Naive thymus-derived CD4-positive, alpha-beta T cell (primary cell): ENCODE results near the gene GNA12. TPM values are rescaled to one million over a fixed set of nuclear protein-coding genes. Genes with fewer than 3 reads are reported as not detected.
A peak's percentile ranks its signal among the peaks of the same experiment; 100 is the strongest.

Source experiments
- ATAC-seq: fragments of 150-1000 bp; cut with Tn5 transposase; 2 replicates; pipeline ENCODE4 v1.10.0; 2021; ENCODE audit warnings: mild to moderate bottlenecking, moderate library complexity
- CTCF ChIA-PET: fragments of 350-600 bp; sonication (Branson Sonifier 250); formaldehyde crosslinking; loops from one replicate; lab custom pipeline; 2021; ENCODE audit warnings: antibody characterized with exemption; lab: Charles Lee
- POLR2A ChIA-PET: fragments of 350-600 bp; sonication (Branson Sonifier 250); formaldehyde crosslinking; loops from one replicate; lab custom pipeline; 2021; ENCODE audit warnings: antibody characterized with exemption, inconsistent platforms; lab: Charles Lee
- DNase-seq, 9 donors: peaks; one replicate each; pipeline versions ENCODE4 v3.0.0 to v3.0.0-alpha.2; 2020 to 2022; ENCODE audit warnings: mixed read lengths in 1 of 9
- H3K27ac ChIP-seq: one replicate; pipeline ENCODE4 v1.7.0; 2013; ENCODE audit warnings: mild to moderate bottlenecking, low read depth, low read length, moderate library complexity
- H3K27me3 ChIP-seq, 2 donors: one replicate each; pipeline ENCODE4 v1.7.0; 2013; ENCODE audit warnings: low read length in 2 of 2, mild to moderate bottlenecking in 2 of 2, moderate library complexity in 2 of 2; ENCODE audit not compliant: control insufficient read depth in 2 of 2, insufficient read depth in 2 of 2
- H3K36me3 ChIP-seq, 3 experiments: 1 replicate in 2 of 3; 2 replicates in 1 of 3; pipeline ENCODE4 v1.7.0; 2013; ENCODE audit warnings: low read length in 3 of 3, mild to moderate bottlenecking in 3 of 3, moderate library complexity in 1 of 3; ENCODE audit not compliant: insufficient read depth in 3 of 3, control insufficient read depth in 2 of 3
- H3K4me1 ChIP-seq, 2 donors: one replicate each; pipeline ENCODE4 v1.7.0; 2013; ENCODE audit warnings: low read length in 2 of 2, mild to moderate bottlenecking in 2 of 2, moderate library complexity in 1 of 2; ENCODE audit not compliant: control insufficient read depth in 2 of 2, insufficient read depth in 2 of 2
- H3K4me3 ChIP-seq: 2 replicates; pipeline ENCODE4 v1.7.0; 2013; ENCODE audit warnings: mild to moderate bottlenecking, low read length
- H3K9me3 ChIP-seq, 3 experiments: 1 replicate in 2 of 3; 2 replicates in 1 of 3; pipeline ENCODE4 v1.7.0; 2013; ENCODE audit warnings: low read length in 3 of 3; ENCODE audit not compliant: control insufficient read depth in 2 of 3
- H3K27ac Mint-ChIP-seq, 9 donors: one replicate each; pipeline ENCODE4 v1.8.0; 2020 to 2022; ENCODE audit warnings: mixed read lengths in 9 of 9, mild to moderate bottlenecking in 8 of 9, moderate library complexity in 5 of 9, inconsistent platforms in 2 of 9
- H3K27me3 Mint-ChIP-seq, 5 donors: one replicate each; pipeline ENCODE4 v1.8.0; 2021 to 2022; ENCODE audit warnings: mixed read lengths in 5 of 5, mild to moderate bottlenecking in 1 of 5
- H3K36me3 Mint-ChIP-seq, 5 donors: one replicate each; pipeline ENCODE4 v1.8.0; 2020 to 2022; ENCODE audit warnings: mixed read lengths in 5 of 5, mild to moderate bottlenecking in 3 of 5, inconsistent platforms in 1 of 5
- H3K4me1 Mint-ChIP-seq, 7 donors: one replicate each; pipeline ENCODE4 v1.8.0; 2020 to 2022; ENCODE audit warnings: mixed read lengths in 7 of 7, mild to moderate bottlenecking in 3 of 7, inconsistent platforms in 1 of 7
- H3K4me3 Mint-ChIP-seq, 10 donors: one replicate each; pipeline ENCODE4 v1.8.0; 2020 to 2022; ENCODE audit warnings: mild to moderate bottlenecking in 10 of 10, mixed read lengths in 10 of 10, moderate library complexity in 6 of 10, inconsistent platforms in 2 of 10
- H3K9me3 Mint-ChIP-seq, 11 donors: one replicate each; pipeline ENCODE4 v1.8.0; 2020 to 2022; ENCODE audit warnings: mixed read lengths in 11 of 11, mild to moderate bottlenecking in 4 of 11, inconsistent platforms in 1 of 11, moderate library complexity in 1 of 11
- intact Hi-C, 2 donors: fragments of 100-400 bp; cut with micrococcal nuclease; formaldehyde crosslinking; loops; one replicate each; pipeline ENCODE4 v1.15.1; 2023
- polyA plus RNA-seq, 2 donors: library from polyadenylated mRNA; unstranded; fragments of 300-500 nt; fragmentation: Illumina TruSeq; gene quantifications; one replicate each; pipeline ENCODE4 v1.2.3, GENCODE V29; 2021
- total RNA-seq, 6 experiments: library from RNA in 5 of 6; stranded (reverse) in 5 of 6; gene quantifications; 1 replicate in 5 of 6; 2 replicates in 1 of 6; pipeline ENCODE4 v1.2.3 and lab custom pipeline; 2021 to 2026

GNA12 gene
- total and polyA plus RNA-seq, 7 experiments from 2014 or later = 4.2 to 25.7 (median 18.5) TPM

DNA sequence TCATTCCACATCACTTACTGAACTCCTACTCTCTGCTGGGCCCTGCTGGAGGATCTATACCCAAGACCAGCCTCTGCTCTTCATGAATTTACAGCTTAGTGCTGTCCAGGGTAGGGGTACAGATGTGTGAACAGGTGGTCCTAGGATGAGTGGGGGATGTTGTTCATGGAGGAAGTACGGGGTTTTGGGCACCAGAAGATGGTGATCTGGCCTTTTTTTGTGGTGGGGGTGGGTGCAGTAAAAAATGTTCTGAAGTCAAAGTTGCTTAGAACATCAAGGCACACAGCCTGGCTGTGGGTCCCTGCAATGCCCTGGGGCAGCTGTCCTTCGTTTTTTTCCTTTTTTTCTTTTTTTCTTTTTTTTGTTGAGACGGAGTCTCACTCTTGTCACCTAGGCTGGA is 34.2 kb upstream of the GNA12 start:
- peak overlapping the region in 8 of 9 donors; percentile 22 to 84 (median 73) for H3K27ac Mint-ChIP-seq
- peaks cover 15 to 53% (median 46%) of the 10 kb centered on the region in 7 donors for H3K4me1 Mint-ChIP-seq
- Histone ChIP-seq H3K27ac (no peak overlapping the region), H3K4me1 (peaks cover 10 to 17% of the 10 kb centered on the region in 2 donors), H3K27me3 (no peaks in the 10 kb centered on the region), H3K36me3 (no peaks in the 10 kb centered on the region), H3K9me3 (no peaks in the 10 kb centered on the region), H3K4me3 (no peak overlapping the region)
- H3K27me3 Mint-ChIP-seq = no peaks in the 10 kb centered on the region
- intact Hi-C loops = no loop called here
- no peaks in the 10 kb centered on the region for H3K36me3 Mint-ChIP-seq
- ChIA-PET POLR2A (interaction anchor here (0.6 kb wide), 1 partner anchor 105 kb away, joined by 3 read pairs; no protein-coding TSS in a partner anchor), CTCF (interaction anchor here (1.2 kb wide), 1 partner anchor 12 kb away, joined by 3 read pairs; no protein-coding TSS in a partner anchor)
- DNase-seq (no peak), ATAC-seq (no peak)
- peak overlapping the region in 8 of 10 donors; percentile 24 to 82 (median 60) for H3K4me3 Mint-ChIP-seq
- H3K9me3 Mint-ChIP-seq = no peaks in the 10 kb centered on the region

GRCh38 chr7:2876031-2876731 is 32.1 kb upstream of the GNA12 start:
- no peak overlapping the region for H3K4me3 ChIP-seq
- intact Hi-C loops = no loop called here
- no peak for DNase-seq
- peaks cover 18 to 75% (median 61%) of the 10 kb centered on the region in 7 donors for H3K4me1 Mint-ChIP-seq
- no peaks in the 10 kb centered on the region for H3K9me3 ChIP-seq
- H3K27ac Mint-ChIP-seq = peak overlapping the region in 2 of 9 donors; percentile 15 to 71
- no peaks in the 10 kb centered on the region for H3K36me3 Mint-ChIP-seq
- no peak for ATAC-seq
- ChIA-PET POLR2A (interaction anchor here (0.6 kb wide), 1 partner anchor 1290 kb away, joined by 3 read pairs; no protein-coding TSS in a partner anchor), CTCF (interaction anchor here (0.6 kb wide), 1 partner anchor 23 kb away, joined by 3 read pairs; no protein-coding TSS in a partner anchor)
- no peaks in the 10 kb centered on the region for H3K9me3 Mint-ChIP-seq
- no peaks in the 10 kb centered on the region for H3K27me3 ChIP-seq
- H3K4me3 Mint-ChIP-seq = peak overlapping the region in 2 of 10 donors; percentile 7 to 25
- H3K4me1 ChIP-seq = peaks cover 10 to 23% of the 10 kb centered on the region in 2 donors
- no peaks in the 10 kb centered on the region for H3K36me3 ChIP-seq
- no peak overlapping the region for H3K27ac ChIP-seq
- no peaks in the 10 kb centered on the region for H3K27me3 Mint-ChIP-seq

GRCh38 chr7:2873686-2874551 is 29.8 kb upstream of the GNA12 start:
- no peak overlapping the region for H3K4me3 ChIP-seq
- Mint-ChIP-seq H3K27me3 (no peaks in the 10 kb centered on the region), H3K4me3 (no peak overlapping the region), H3K27ac (peak overlapping the region in 8 of 9 donors; percentile 8 to 96 (median 60)), H3K9me3 (no peaks in the 10 kb centered on the region), H3K4me1 (peaks cover 31 to 80% (median 69%) of the 10 kb centered on the region in 7 donors), H3K36me3 (peaks cover 0 to 4% (median 0%) of the 10 kb centered on the region in 5 donors)
- H3K9me3 ChIP-seq = no peaks in the 10 kb centered on the region
- CTCF ChIA-PET = no interaction called here
- no peak overlapping the region for H3K27ac ChIP-seq
- ATAC-seq = no peak
- POLR2A ChIA-PET = no interaction called here
- no peak for DNase-seq
- no peaks in the 10 kb centered on the region for H3K36me3 ChIP-seq
- peaks cover 9 to 32% of the 10 kb centered on the region in 2 donors for H3K4me1 ChIP-seq
- intact Hi-C loops = no loop called here
- no peaks in the 10 kb centered on the region for H3K27me3 ChIP-seq

DNA sequence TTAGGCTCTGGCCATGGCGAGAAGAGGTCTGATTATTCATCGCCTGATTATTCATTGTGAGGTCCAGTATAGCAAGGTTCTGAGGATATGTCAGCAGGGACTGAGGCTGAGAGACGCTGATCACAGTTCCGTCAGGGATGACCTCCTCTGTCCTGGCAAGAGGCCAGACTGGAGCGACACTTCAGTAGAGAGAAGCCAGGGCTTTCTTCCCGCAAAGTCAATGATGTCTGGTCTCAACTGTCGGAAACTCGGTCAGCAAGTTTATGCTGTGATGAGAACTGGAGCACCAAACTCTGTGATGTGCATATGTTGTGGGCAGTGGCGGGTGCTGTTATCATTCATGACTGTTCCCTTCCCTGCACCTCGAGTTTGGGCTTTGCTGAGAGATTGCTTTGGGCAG is 29.0 kb upstream of the GNA12 start:
- CTCF ChIA-PET = no interaction called here
- no peak for ATAC-seq

DNA sequence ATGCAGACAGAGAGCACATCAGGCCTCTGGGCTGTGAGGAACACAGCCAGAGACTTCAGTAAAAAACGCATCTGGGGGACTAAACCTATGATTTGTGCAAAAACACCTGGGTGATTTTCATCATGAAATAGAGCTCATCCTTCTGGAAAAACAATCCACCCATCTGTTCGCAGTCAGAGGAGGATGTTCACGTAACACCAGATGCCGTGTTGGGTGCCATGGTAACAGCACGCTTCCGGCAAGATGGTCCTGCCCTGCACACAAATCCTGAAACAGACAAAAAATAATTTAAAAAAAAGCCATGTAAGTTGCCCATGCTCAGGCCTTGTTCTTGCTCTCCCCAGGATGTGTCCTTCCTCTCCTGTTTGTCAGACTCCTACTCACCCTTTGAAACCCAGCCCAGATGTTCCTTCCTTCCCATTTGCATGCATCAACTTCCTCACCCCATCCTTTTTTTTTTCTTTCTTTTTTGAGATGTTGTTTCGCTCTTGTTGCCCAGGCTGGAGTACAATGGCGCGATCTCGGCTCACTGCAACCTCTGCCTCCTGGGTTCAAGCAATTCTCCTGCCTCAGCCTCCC is 28.3 kb upstream of the GNA12 start:
- no peaks in the 10 kb centered on the region for H3K27me3 ChIP-seq
- H3K27ac Mint-ChIP-seq = peak overlapping the region; percentile 14 to 96 (median 84)
- no peaks in the 10 kb centered on the region for H3K36me3 ChIP-seq
- ChIA-PET CTCF (interaction anchor here (1.0 to 1.2 kb wide), 2 partner anchors 12 to 192 kb away, joined by 3 read pairs; no protein-coding TSS in a partner anchor), POLR2A (no interaction called here)
- H3K4me1 Mint-ChIP-seq = peaks cover 21 to 70% (median 63%) of the 10 kb centered on the region in 7 donors
- peak overlapping the region in 6 of 10 donors; percentile 15 to 100 (median 63) for H3K4me3 Mint-ChIP-seq
- ATAC-seq (no peak), DNase-seq (no peak)
- no peaks in the 10 kb centered on the region for H3K27me3 Mint-ChIP-seq
- H3K9me3 ChIP-seq = no peaks in the 10 kb centered on the region
- H3K27ac ChIP-seq = no peak overlapping the region
- no peaks in the 10 kb centered on the region for H3K9me3 Mint-ChIP-seq
- intact Hi-C loops = no loop called here
- H3K36me3 Mint-ChIP-seq = peaks cover 0 to 4% (median 0%) of the 10 kb centered on the region in 5 donors
- H3K4me3 ChIP-seq = no peak overlapping the region
- H3K4me1 ChIP-seq = peaks cover 4 to 24% of the 10 kb centered on the region in 2 donors

More for the DNA sequence above, 29.0 kb upstream of the GNA12 start:
- Mint-ChIP-seq H3K4me3 (peak overlapping the region in 3 of 10 donors; percentile 13 to 67 (median 29)), H3K27ac (peak overlapping the region in 5 of 9 donors; percentile 8 to 96 (median 32)), H3K4me1 (peaks cover 24 to 75% (median 65%) of the 10 kb centered on the region in 7 donors), H3K9me3 (no peaks in the 10 kb centered on the region), H3K27me3 (no peaks in the 10 kb centered on the region), H3K36me3 (peaks cover 0 to 4% (median 0%) of the 10 kb centered on the region in 5 donors)
- DNase-seq = no peak
- no peak overlapping the region for H3K27ac ChIP-seq
- peaks cover 4 to 24% of the 10 kb centered on the region in 2 donors for H3K4me1 ChIP-seq
- H3K36me3 ChIP-seq = no peaks in the 10 kb centered on the region
- no peaks in the 10 kb centered on the region for H3K9me3 ChIP-seq
- POLR2A ChIA-PET = no interaction called here
- no peaks in the 10 kb centered on the region for H3K27me3 ChIP-seq
- intact Hi-C loops = no loop called here
- no peak overlapping the region for H3K4me3 ChIP-seq

- H3K4me1 Mint-ChIP-seq = peaks cover 19 to 71% (median 62%) of the 10 kb centered on the region in 7 donors
These were observed 26.4 kb upstream of the GNA12 start for GRCh38 chr7:2870471-2870931.

More at GRCh38 chr7:2870471-2870931, 26.4 kb upstream of the GNA12 start:
- intact Hi-C loops = loop anchor here in 1 of 2 donors (1.0 kb wide), 1 partner anchor 108 kb away; no protein-coding TSS in a partner anchor
- Histone ChIP-seq H3K4me1 (peaks cover 4 to 24% of the 10 kb centered on the region in 2 donors), H3K27me3 (no peaks in the 10 kb centered on the region), H3K36me3 (no peaks in the 10 kb centered on the region), H3K27ac (peak overlapping the region; percentile 58), H3K4me3 (peak overlapping the region; percentile 70), H3K9me3 (no peaks in the 10 kb centered on the region)
- POLR2A ChIA-PET = interaction anchor here (1.0 kb wide), 1 partner anchor 26 kb away, joined by 5 read pairs; no protein-coding TSS in a partner anchor
- CTCF ChIA-PET = interaction anchor here (0.7 to 1.6 kb wide), 2 partner anchors 150 to 285 kb away, joined by 3 to 7 read pairs; no protein-coding TSS in a partner anchor
- Mint-ChIP-seq H3K4me3 (peak overlapping the region; percentile 81 to 100 (median 88)), H3K27me3 (no peaks in the 10 kb centered on the region), H3K9me3 (no peaks in the 10 kb centered on the region), H3K36me3 (peaks cover 0 to 4% (median 0%) of the 10 kb centered on the region in 5 donors), H3K27ac (peak overlapping the region; percentile 77 to 96 (median 91))
- peak in 8 of 9 donors; percentile 49 to 69 (median 60) for DNase-seq
- ATAC-seq = peak; percentile 93
